ENCODE data around the gene NAGLU. TPM values are rescaled to one million over a fixed set of nuclear protein-coding genes. Genes with fewer than 3 reads are reported as not detected.

NAGLU gene
- total RNA-seq, 1 experiment from 2014 or later = 29.5 TPM

- H3K27me3 Mint-ChIP-seq (ENCODE audit: insufficient read depth, unreplicated experiment) = no peaks in the 10 kb centered on the region
- no peaks in the 10 kb centered on the region for H3K9me3 Mint-ChIP-seq (ENCODE audit: unreplicated experiment)
- no peak overlapping the region for H3K4me3 Mint-ChIP-seq (ENCODE audit: unreplicated experiment)
- BruUV-seq (replicated peaks) = no TSS peak
- H3K27ac Mint-ChIP-seq (ENCODE audit: low read depth, unreplicated experiment) = peak overlapping the region; percentile 46
- no peak for DNase-seq (ENCODE audit: unreplicated experiment)
- ChIA-PET CTCF (interaction anchor here (0.9 to 1.0 kb wide), 2 partner anchors 106 to 190 kb away, joined by 3 read pairs; no protein-coding TSS in a partner anchor), POLR2A (interaction anchor here (1.2 kb wide), 1 partner anchor 12 kb away, joined by 4 read pairs; no protein-coding TSS in a partner anchor)
- no peaks in the 10 kb centered on the region for H3K4me1 Mint-ChIP-seq (ENCODE audit: insufficient read depth, unreplicated experiment)
- TF ChIP-seq CTCF (IDR thresholded peaks at IDR 0.05; ENCODE audit: unreplicated experiment) = no peak
- intact Hi-C loops (cut with micrococcal nuclease) = no loop called here
- peaks cover 23% of the 10 kb centered on the region for H3K36me3 Mint-ChIP-seq (ENCODE audit: insufficient read depth, unreplicated experiment)
These were observed 23.8 kb upstream of the NAGLU start for GRCh38 chr17:42512246-42512645.

GRCh38 chr17:42512733-42513251 lies 23.2 kb upstream of the NAGLU start:
- Mint-ChIP-seq H3K4me3 (ENCODE audit: unreplicated experiment) (no peak overlapping the region), H3K9me3 (ENCODE audit: unreplicated experiment) (no peaks in the 10 kb centered on the region), H3K27me3 (ENCODE audit: insufficient read depth, unreplicated experiment) (no peaks in the 10 kb centered on the region), H3K36me3 (ENCODE audit: insufficient read depth, unreplicated experiment) (peaks cover 21% of the 10 kb centered on the region), H3K27ac (ENCODE audit: low read depth, unreplicated experiment) (no peak overlapping the region), H3K4me1 (ENCODE audit: insufficient read depth, unreplicated experiment) (peaks cover 5% of the 10 kb centered on the region)
- TF ChIP-seq CTCF (IDR thresholded peaks at IDR 0.05; ENCODE audit: unreplicated experiment) = no peak
- ChIA-PET CTCF (interaction anchor here (0.9 kb wide), 1 partner anchor 190 kb away, joined by 3 read pairs; no protein-coding TSS in a partner anchor), POLR2A (interaction anchor here (1.2 kb wide), 1 partner anchor 12 kb away, joined by 4 read pairs; no protein-coding TSS in a partner anchor)
- no TSS peak for BruUV-seq (replicated peaks)
- no peak for DNase-seq (ENCODE audit: unreplicated experiment)
- intact Hi-C loops (cut with micrococcal nuclease) = no loop called here

GRCh38 chr17:42513686-42514085 lies 22.4 kb upstream of the NAGLU start:
- Mint-ChIP-seq H3K27me3 (ENCODE audit: insufficient read depth, unreplicated experiment) (no peaks in the 10 kb centered on the region), H3K36me3 (ENCODE audit: insufficient read depth, unreplicated experiment) (peaks cover 20% of the 10 kb centered on the region), H3K4me1 (ENCODE audit: insufficient read depth, unreplicated experiment) (peaks cover 13% of the 10 kb centered on the region), H3K9me3 (ENCODE audit: unreplicated experiment) (no peaks in the 10 kb centered on the region), H3K27ac (ENCODE audit: low read depth, unreplicated experiment) (no peak overlapping the region), H3K4me3 (ENCODE audit: unreplicated experiment) (no peak overlapping the region)
- intact Hi-C loops (cut with micrococcal nuclease) = no loop called here
- ChIA-PET CTCF (no interaction called here), POLR2A (interaction anchor here (1.7 kb wide), 1 partner anchor 22 kb away, joined by 7 read pairs; the partner anchor contains the start of gene NAGLU)
- TF ChIP-seq CTCF (IDR thresholded peaks at IDR 0.05; ENCODE audit: unreplicated experiment) = no peak
- no TSS peak for BruUV-seq (replicated peaks)
- DNase-seq (ENCODE audit: unreplicated experiment) = no peak

GRCh38 chr17:42514279-42514678 lies 21.8 kb upstream of the NAGLU start:
- Mint-ChIP-seq H3K27ac (ENCODE audit: low read depth, unreplicated experiment) (no peak overlapping the region), H3K4me3 (ENCODE audit: unreplicated experiment) (no peak overlapping the region), H3K36me3 (ENCODE audit: insufficient read depth, unreplicated experiment) (peaks cover 18% of the 10 kb centered on the region), H3K27me3 (ENCODE audit: insufficient read depth, unreplicated experiment) (no peaks in the 10 kb centered on the region), H3K9me3 (ENCODE audit: unreplicated experiment) (no peaks in the 10 kb centered on the region), H3K4me1 (ENCODE audit: insufficient read depth, unreplicated experiment) (peaks cover 19% of the 10 kb centered on the region)
- intact Hi-C loops (cut with micrococcal nuclease) = no loop called here
- TF ChIP-seq CTCF (IDR thresholded peaks at IDR 0.05; ENCODE audit: unreplicated experiment) = no peak
- CTCF ChIA-PET = interaction anchor here (0.5 to 1.5 kb wide), 3 partner anchors 14 to 776 kb away, joined by 3 to 4 read pairs (median 4); no protein-coding TSS in a partner anchor
- BruUV-seq (replicated peaks) = no TSS peak
- no peak for DNase-seq (ENCODE audit: unreplicated experiment)
- POLR2A ChIA-PET = interaction anchor here (0.6 to 1.7 kb wide), 3 partner anchors 22 to 893 kb away, joined by 4 to 7 read pairs (median 7); partner anchors contain the start of gene NAGLU

Measured in MCF 10A (cell line).